Astrocyte of the hippocampus (primary cell): ENCODE results near the gene XNDC1N.

ENCODE experiments used
- DNase-seq: peaks from one replicate; pipeline ENCODE4 v3.0.0; 2011; ENCODE audit warnings: low read depth, low spot score

The XNDC1N gene

GRCh38 chr11:71927820-71928736 is at the start of gene XNDC1N:
Gene XNDC1N (minus strand): TSS chr11:71928594. CDS start chr11:71923353, 5,241 bp downstream.
- DNase-seq, result no peak

- peak; percentile 65 for DNase-seq
Observed at GRCh38 chr11:71977743-71978418, 49.5 kb upstream of the XNDC1N start.

- DNase-seq, result no peak
Observed at GRCh38 chr11:71977090-71977489, 48.7 kb upstream of the XNDC1N start.

- DNase-seq, result peak; percentile 40
Observed at GRCh38 chr11:71976551-71976950, 48.2 kb upstream of the XNDC1N start.

- no peak for DNase-seq
Observed at GRCh38 chr11:71971680-71972079, 43.3 kb upstream of the XNDC1N start.

GRCh38 chr11:71964641-71965040 is 36.2 kb upstream of the XNDC1N start:
- peak; percentile 34 for DNase-seq

- DNase-seq, result no peak
Observed at GRCh38 chr11:71963468-71963867, 35.1 kb upstream of the XNDC1N start.

GRCh38 chr11:71962428-71963038 is 34.1 kb upstream of the XNDC1N start:
- DNase-seq, result peak; percentile 54

- no peak for DNase-seq
Observed at GRCh38 chr11:71955898-71956456, 27.6 kb upstream of the XNDC1N start.

- DNase-seq, result no peak
Observed at GRCh38 chr11:71951741-71952310, 23.4 kb upstream of the XNDC1N start.

GRCh38 chr11:71949034-71949433 is 20.6 kb upstream of the XNDC1N start:
- no peak for DNase-seq

GRCh38 chr11:71948314-71949027 is 20.1 kb upstream of the XNDC1N start:
- DNase-seq, result peak; percentile 34

- DNase-seq, result no peak
Observed at GRCh38 chr11:71947498-71947897, 19.1 kb upstream of the XNDC1N start.

- peak; percentile 74 for DNase-seq
Observed at GRCh38 chr11:71946144-71946571, 17.8 kb upstream of the XNDC1N start.

- no peak for DNase-seq
Observed at GRCh38 chr11:71940561-71941219, 12.3 kb upstream of the XNDC1N start.

GRCh38 chr11:71937826-71938225 is 9.4 kb upstream of the XNDC1N start:
- DNase-seq, result no peak

- peak; percentile 58 for DNase-seq
Observed at GRCh38 chr11:71936825-71937224, 8.4 kb upstream of the XNDC1N start.

GRCh38 chr11:71935338-71935925 is 7.0 kb upstream of the XNDC1N start:
- DNase-seq, result no peak

GRCh38 chr11:71934213-71934612 is 5.8 kb upstream of the XNDC1N start:
- no peak for DNase-seq
